Endodermal cell (in vitro differentiated cells): ENCODE measurements around the gene EPHA5. TPM values are rescaled to one million over a fixed set of nuclear protein-coding genes. Genes with fewer than 3 reads are reported as not detected.
A peak's percentile ranks its signal among the peaks of the same experiment; 100 is the strongest.

Experiments
- DNase-seq: peaks from one replicate; pipeline ENCODE4 v3.0.0-alpha.2; 2017
- H3K27ac ChIP-seq: 2 replicates; pipeline ENCODE4 v1.5.1; 2013; ENCODE audit warnings: mild to moderate bottlenecking, low read depth, low read length, moderate library complexity
- H3K27me3 ChIP-seq: 2 replicates; pipeline ENCODE4 v1.6.1; 2013; ENCODE audit warnings: mild to moderate bottlenecking, low read length, moderate library complexity; ENCODE audit not compliant: insufficient read depth, control insufficient read depth, poor library complexity, severe bottlenecking
- H3K36me3 ChIP-seq: 2 replicates; pipeline ENCODE4 v1.7.0; 2013; ENCODE audit warnings: mild to moderate bottlenecking, low read length, moderate library complexity; ENCODE audit not compliant: control insufficient read depth, insufficient read depth
- H3K4me1 ChIP-seq: one replicate; pipeline ENCODE4 v1.7.0; 2013; ENCODE audit warnings: low read length; ENCODE audit not compliant: control insufficient read depth, insufficient read depth
- H3K4me3 ChIP-seq: 2 replicates; pipeline ENCODE4 v1.5.1; 2013; ENCODE audit warnings: mild to moderate bottlenecking, low read length, moderate library complexity
- H3K9ac ChIP-seq: 2 replicates; pipeline ENCODE4 v1.6.1; 2013; ENCODE audit warnings: mild to moderate bottlenecking, low read length, moderate library complexity; ENCODE audit not compliant: poor library complexity, severe bottlenecking; ENCODE audit errors: extremely low read depth
- H3K9me3 ChIP-seq: 2 replicates; pipeline ENCODE4 v1.6.1; 2013; ENCODE audit warnings: mild to moderate bottlenecking, low read length, moderate library complexity; ENCODE audit not compliant: control insufficient read depth
- H3K27ac Mint-ChIP-seq: 2 replicates; pipeline ENCODE4 v1.8.0; 2020; ENCODE audit warnings: mixed read lengths
- H3K27me3 Mint-ChIP-seq: 2 replicates; pipeline ENCODE4 v1.8.0; 2021; ENCODE audit warnings: mild to moderate bottlenecking, mixed read lengths; ENCODE audit not compliant: insufficient read depth
- H3K36me3 Mint-ChIP-seq: 2 replicates; pipeline ENCODE4 v1.8.0; 2020; ENCODE audit warnings: low read depth, mixed read lengths
- H3K4me1 Mint-ChIP-seq: 2 replicates; pipeline ENCODE4 v1.8.0; 2020; ENCODE audit warnings: mixed read lengths
- H3K4me3 Mint-ChIP-seq: 2 replicates; pipeline ENCODE4 v1.8.0; 2020; ENCODE audit warnings: mild to moderate bottlenecking, moderate library complexity, mixed read lengths
- H3K9me3 Mint-ChIP-seq: 2 replicates; pipeline ENCODE4 v1.8.0; 2020; ENCODE audit warnings: mild to moderate bottlenecking, mixed read lengths
- WGBS, 2 experiments: methylation state at CpG; one replicate each; pipeline versions ENCODE4 v1.1.5 to v1.1.7; 2013; ENCODE audit warnings: missing lambda C conversion rate in 2 of 2, mixed read lengths in 1 of 2; ENCODE audit not compliant: insufficient coverage in 1 of 2, insufficient read length in 1 of 2; 5-methylcytosine and 5-hydroxymethylcytosine counted together
- total RNA-seq, 2 donors: library from RNA; stranded (reverse); fragmentation: NEBNext Ultra II Directional in 1 of 2; extraction: Animal tissue kit (Norgen Biotek cat#: 25700) in 1 of 2; gene quantifications; 2 replicates in 1 of 2; 3 replicates in 1 of 2; pipeline ENCODE4 v1.2.1, GENCODE V29; 2021
- TF ChIP-seq, protein P1 (sequence below): fragments of 200-600 bp; sonication (generic); conservative IDR thresholded peaks from 2 replicates; pipeline ENCODE4 v1.5.0; 2021; ENCODE audit warnings: antibody characterized with exemption, mild to moderate bottlenecking

The EPHA5 gene
- total RNA-seq, 2 donors from 2014 or later, result 0.09 TPM; not detected in 1

DNA sequence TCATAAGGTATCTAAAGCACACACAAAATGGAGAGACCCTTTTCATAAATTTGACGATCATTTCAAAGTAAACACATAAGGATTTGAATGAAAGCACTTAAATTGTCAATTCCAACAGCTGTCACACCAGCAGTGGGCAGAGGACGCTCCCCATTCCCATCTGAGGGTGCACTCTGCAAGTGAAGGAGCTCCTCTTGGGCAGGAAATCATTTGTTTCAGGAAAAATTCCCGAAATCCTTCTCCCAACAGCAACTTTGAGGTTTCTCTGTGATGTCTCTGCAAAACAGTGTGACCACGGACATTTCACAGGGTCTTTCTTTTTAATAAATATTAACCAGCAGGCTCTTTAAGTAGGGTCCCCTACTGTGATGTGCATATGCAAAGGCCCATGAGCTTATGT is 111.0 kb downstream of the EPHA5 start:
- peak; percentile 54 for DNase-seq
- Histone ChIP-seq H3K4me3 (no peak overlapping the region), H3K9ac (no peak overlapping the region), H3K4me1 (no peaks in the 10 kb centered on the region), H3K27ac (no peak overlapping the region), H3K9me3 (no peaks in the 10 kb centered on the region), H3K27me3 (no peaks in the 10 kb centered on the region), H3K36me3 (no peaks in the 10 kb centered on the region)
- WGBS, 2 experiments, result 30 to 49% methylated on average over 4 of the region's 4 CpGs
- no peaks in the 10 kb centered on the region for H3K4me1 Mint-ChIP-seq
- no peak overlapping the region for H3K27ac Mint-ChIP-seq
- TF ChIP-seq, protein P1, sequence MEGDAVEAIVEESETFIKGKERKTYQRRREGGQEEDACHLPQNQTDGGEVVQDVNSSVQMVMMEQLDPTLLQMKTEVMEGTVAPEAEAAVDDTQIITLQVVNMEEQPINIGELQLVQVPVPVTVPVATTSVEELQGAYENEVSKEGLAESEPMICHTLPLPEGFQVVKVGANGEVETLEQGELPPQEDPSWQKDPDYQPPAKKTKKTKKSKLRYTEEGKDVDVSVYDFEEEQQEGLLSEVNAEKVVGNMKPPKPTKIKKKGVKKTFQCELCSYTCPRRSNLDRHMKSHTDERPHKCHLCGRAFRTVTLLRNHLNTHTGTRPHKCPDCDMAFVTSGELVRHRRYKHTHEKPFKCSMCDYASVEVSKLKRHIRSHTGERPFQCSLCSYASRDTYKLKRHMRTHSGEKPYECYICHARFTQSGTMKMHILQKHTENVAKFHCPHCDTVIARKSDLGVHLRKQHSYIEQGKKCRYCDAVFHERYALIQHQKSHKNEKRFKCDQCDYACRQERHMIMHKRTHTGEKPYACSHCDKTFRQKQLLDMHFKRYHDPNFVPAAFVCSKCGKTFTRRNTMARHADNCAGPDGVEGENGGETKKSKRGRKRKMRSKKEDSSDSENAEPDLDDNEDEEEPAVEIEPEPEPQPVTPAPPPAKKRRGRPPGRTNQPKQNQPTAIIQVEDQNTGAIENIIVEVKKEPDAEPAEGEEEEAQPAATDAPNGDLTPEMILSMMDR, result no peak
- H3K9me3 Mint-ChIP-seq, result no peaks in the 10 kb centered on the region
- no peaks in the 10 kb centered on the region for H3K36me3 Mint-ChIP-seq
- no peaks in the 10 kb centered on the region for H3K27me3 Mint-ChIP-seq
- H3K4me3 Mint-ChIP-seq, result no peak overlapping the region

DNA sequence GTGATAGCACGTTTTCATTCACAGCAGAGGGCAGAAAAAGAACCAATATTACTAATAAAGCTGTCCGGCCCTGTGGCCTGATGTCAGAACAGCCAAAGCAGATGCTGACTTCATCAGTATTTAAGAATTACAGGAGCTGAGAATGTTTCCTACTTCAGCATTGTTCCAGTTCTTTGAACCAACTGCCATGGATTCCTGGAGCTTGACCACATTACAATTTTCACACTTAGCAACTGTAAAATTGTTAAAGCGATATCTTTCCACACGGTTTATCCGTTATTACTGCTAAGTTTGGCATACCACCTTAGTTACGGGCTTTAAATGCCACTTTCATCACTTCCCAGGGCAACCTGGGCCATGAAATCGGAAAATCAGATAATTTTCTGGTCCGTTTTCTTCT is 118.2 kb downstream of the EPHA5 start:
- H3K9ac ChIP-seq, result no peak overlapping the region
- Mint-ChIP-seq H3K4me1 (no peaks in the 10 kb centered on the region), H3K4me3 (no peak overlapping the region), H3K27me3 (no peaks in the 10 kb centered on the region), H3K36me3 (no peaks in the 10 kb centered on the region), H3K9me3 (no peaks in the 10 kb centered on the region), H3K27ac (no peak overlapping the region)
- no peaks in the 10 kb centered on the region for H3K27me3 ChIP-seq
- TF ChIP-seq, protein P1, result no peak
- no peak overlapping the region for H3K4me3 ChIP-seq
- H3K36me3 ChIP-seq, result no peaks in the 10 kb centered on the region
- DNase-seq, result no peak
- no peaks in the 10 kb centered on the region for H3K4me1 ChIP-seq
- H3K9me3 ChIP-seq, result no peaks in the 10 kb centered on the region
- H3K27ac ChIP-seq, result peak overlapping the region; percentile 48
- 86 to 87% methylated on average over 6 to 8 of the region's 8 CpGs for WGBS, 2 experiments

DNA sequence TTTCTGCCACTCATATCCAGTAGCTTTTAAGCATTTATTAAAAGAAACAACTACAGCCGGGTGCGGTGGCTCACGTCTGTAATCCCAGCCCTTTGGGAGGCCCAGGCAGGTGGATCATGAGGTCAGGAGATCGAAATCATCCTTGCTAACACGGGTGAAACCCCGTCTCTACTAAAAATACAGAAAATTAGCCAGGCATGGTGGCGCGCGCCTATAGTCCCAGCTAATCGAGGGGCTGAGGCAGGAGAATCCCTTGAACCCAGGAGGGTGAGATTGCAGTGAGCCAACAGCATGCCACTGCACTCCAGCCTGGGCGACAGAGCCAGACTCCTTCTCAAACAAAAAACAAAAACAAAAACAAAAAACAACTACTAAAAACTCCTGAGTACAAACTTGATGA is 119.8 kb downstream of the EPHA5 start:
- Mint-ChIP-seq H3K27me3 (no peaks in the 10 kb centered on the region), H3K4me3 (no peak overlapping the region), H3K27ac (no peak overlapping the region), H3K9me3 (no peaks in the 10 kb centered on the region), H3K36me3 (no peaks in the 10 kb centered on the region), H3K4me1 (no peaks in the 10 kb centered on the region)
- Histone ChIP-seq H3K36me3 (no peaks in the 10 kb centered on the region), H3K4me3 (no peak overlapping the region), H3K9ac (no peak overlapping the region), H3K9me3 (no peaks in the 10 kb centered on the region), H3K4me1 (no peaks in the 10 kb centered on the region), H3K27me3 (no peaks in the 10 kb centered on the region), H3K27ac (no peak overlapping the region)
- DNase-seq, result no peak
- TF ChIP-seq, protein P1, result no peak
- WGBS, 2 experiments, result 81 to 92% methylated on average over 10 to 11 of the region's 11 CpGs
